Non-pigmented ciliary epithelial cell (primary cell): ENCODE measurements around the gene GSX2.

Experiments
- DNase-seq: peaks from one replicate; pipeline ENCODE4 v3.0.0-alpha.2; 2010; ENCODE audit warnings: low read depth

GSX2 gene

DNA sequence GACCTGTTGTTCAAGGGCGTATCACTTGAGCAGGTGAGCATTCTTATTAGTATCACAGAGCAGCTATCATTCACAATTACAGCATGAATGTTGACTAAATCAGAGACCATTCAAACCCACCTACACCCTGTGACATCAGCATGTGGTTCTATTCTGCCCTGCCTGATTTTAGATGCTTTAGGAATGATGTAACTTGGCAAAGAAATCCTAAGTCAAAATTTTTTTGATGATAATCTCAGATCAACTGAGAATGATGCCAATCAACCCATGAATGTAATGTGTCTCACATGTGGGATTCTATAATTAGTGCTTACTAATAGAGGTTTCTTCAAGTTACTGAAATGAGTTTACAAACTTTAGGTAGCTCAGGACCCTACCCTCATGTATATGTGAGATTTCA is 22.2 kb upstream of the GSX2 start:
- DNase-seq, result no peak

DNA sequence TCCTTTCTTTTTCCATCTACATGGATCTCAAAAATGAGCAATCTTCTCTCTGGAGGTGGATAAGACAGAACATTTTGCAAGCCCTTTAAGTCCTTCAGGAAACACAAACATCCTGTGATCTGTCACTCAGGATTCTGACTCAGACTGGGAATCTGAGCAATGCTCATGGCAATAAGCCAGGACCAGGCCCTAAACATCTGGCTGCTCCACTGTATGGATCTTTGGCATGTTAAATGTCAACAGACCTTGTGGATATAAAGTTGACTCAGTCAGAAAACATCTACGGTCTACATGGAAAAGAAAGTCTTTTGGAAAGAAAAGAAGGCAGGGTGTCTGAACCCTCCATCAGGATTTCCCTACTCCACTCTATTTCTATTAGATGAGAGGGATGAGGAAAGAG is 17.8 kb upstream of the GSX2 start:
- DNase-seq, result peak; percentile 97

- peak; percentile 63 for DNase-seq
Measured at GRCh38 chr4:54085284-54085683, 14.7 kb upstream of the GSX2 start.

- no peak for DNase-seq
Measured at GRCh38 chr4:54089875-54090274, 10.1 kb upstream of the GSX2 start.

GRCh38 chr4:54090404-54090803 is 9.6 kb upstream of the GSX2 start:
- DNase-seq, result no peak

- no peak for DNase-seq
Measured at GRCh38 chr4:54090804-54091623, 8.9 kb upstream of the GSX2 start.

DNA sequence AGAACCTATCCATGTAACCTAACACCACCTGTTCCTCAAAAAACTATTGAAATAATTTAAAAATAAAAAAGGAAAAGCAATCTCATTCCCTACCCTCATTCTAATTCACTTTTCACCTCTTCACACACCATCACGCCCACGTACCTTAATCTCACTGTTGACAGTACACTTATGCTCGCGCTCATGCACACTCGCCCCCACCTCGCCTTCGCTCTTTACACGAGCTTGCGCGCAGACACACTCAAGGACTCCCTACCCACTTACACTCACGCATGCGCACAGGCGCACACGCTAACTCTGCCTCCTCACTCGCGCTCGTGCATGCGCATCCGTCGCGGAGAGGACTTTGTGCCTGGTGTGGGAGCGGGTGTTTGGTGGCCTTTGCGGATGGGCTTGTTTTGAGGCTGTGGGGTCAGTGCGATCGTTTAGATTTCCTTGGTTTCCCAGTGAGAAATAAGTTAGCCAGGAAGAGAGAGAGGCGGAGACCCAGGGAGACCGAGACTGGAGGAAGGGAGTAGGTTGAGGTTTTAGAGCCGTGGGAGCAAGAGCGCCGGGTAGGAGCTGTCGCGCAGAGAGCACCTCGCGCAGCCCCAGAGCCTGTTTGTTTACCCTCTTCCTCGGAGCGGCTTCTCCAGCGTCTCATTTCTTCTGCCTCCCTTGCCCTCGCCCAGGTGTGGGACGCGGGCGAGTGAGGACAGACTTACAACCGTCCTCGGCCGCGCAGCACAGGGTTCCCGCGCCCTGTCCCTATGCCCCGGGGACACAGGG is 8.1 kb upstream of the GSX2 start:
- no peak for DNase-seq

- no peak for DNase-seq
Measured at GRCh38 chr4:54092405-54093323, 7.3 kb upstream of the GSX2 start.

GRCh38 chr4:54093324-54094240 is 6.4 kb upstream of the GSX2 start:
- no peak for DNase-seq

DNA sequence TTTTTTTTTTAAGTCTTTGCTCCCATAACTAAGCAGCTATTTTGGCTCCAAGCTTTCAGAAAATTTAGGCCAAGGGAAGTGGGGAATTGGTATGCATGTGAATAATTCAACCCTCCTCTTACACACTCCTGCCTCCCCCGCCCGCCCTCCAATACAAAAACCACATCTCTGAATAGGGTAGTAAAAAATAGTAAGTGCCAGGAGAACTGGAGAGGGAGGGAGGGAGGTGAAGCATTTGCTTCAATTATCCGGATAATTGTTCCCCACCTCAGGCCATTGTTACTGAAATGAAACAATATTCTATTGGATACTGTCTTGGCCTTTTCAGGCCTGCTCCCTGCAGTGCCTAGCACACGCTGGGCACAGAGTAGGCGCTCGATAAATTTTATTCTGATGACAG is 5.5 kb upstream of the GSX2 start:
- no peak for DNase-seq

DNA sequence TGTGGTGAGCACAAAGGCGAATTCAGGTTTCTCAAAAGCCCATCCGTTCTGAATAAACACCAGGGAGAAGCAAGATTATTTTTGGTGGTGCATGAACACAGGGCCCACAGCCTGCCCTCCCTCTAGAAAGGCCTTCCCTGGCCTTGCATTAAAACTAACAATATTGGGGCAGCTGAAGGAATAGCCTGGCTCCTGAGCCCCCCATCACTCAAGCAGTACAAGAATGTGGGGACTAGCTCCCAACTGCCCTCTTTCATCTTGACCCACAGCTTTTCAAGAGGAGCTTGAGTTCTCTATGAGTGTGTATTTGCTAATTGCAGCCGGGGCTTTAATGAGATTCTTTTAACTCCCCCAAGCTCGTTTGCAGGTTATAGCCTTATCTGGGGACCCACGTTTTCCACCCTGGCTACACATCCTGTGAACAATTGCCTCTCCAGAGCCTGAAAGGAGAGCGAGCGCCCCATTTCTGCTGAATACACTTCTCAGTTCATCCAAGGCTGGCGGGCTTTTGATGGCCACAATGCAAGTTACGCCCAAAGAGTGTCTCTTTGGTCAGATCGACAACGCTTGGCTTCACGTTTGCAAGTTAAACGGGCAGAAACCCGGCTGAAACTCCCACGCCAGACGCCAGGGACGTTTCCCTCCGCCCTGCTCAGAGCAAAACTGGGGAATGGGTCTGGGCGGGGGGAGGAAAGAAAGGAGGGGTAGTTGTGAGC is 4.7 kb upstream of the GSX2 start:
- no peak for DNase-seq

DNA sequence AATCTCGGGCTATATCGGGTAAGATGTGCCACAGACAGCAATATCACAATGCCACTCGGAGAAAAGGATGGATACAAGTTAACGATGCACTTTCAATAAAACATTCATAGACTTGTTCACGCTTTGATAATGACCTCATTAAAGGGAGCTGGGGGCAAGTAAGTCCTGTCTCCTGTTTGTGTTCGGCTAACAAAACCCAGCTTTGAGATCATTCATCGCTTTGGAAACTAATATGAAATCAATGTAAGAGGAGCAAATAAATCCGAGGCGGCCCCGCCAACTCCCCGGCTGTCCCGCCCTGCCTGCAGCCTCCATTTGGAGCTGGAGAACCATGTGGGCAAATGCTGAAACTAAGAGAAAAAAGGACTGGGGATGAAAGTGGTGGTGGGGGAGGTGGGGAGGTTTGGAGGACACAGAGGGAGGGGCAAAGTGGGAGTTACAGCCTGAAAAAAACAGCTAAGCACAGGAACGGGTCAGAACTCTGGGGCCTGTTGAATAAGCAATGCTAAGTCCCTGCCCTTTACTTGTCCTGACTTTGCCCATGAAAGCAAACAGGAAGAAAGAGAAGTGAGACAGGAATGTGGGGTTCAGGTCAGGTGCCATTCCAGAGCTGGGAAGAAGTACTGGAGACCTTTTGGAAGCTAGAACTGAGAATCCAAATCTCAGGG is 3.5 kb upstream of the GSX2 start:
- no peak for DNase-seq

- no peak for DNase-seq
Measured at GRCh38 chr4:54097152-54097551, 2.8 kb upstream of the GSX2 start.

DNA sequence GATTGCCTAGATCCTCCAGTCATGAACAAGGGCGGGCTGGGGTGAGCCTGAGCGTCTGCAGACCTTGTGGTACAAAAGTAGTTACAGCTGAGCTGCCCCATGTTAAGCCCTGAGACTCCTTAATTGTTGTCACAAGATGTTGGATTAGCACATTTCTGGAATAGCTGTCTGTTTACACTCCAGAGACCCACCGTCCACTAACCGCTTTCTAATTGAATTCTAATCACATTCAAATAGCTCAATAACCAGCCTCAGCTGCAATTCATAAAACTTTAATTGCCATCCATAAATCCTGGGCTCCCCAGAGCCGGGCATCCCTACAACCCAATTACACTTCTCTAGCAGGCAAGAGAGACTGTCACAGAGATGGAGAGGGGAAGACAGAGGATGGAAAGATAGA is 1.6 kb upstream of the GSX2 start:
- no peak for DNase-seq

GRCh38 chr4:54099287-54099747 is 646 bp upstream of the GSX2 start:
- no peak for DNase-seq

- DNase-seq, result no peak
Measured at GRCh38 chr4:54100595-54101189, 729 bp downstream of the GSX2 start.

GRCh38 chr4:54101190-54102041 is 1.5 kb downstream of the GSX2 start:
- no peak for DNase-seq

GRCh38 chr4:54102531-54103106 is 2.7 kb downstream of the GSX2 start:
- no peak for DNase-seq
